NCI-H2196 (cell line): ENCODE measurements around the gene NEK1.
"Not testable (repeated sequence)": the region's sequence is repeated elsewhere in the genome, so short reads cannot be mapped to it uniquely, and the experiment has no call there.

Source experiments
- DNase-seq: peaks from one replicate; lab custom pipeline; 2025; ENCODE audit not compliant: unreplicated experiment; lab: John Stamatoyannopoulos, UW

The NEK1 gene

GRCh38 chr4:169628579-169628978 is 16.2 kb upstream of the NEK1 start:
- DNase-seq: no peak

- no peak for DNase-seq
Observed at GRCh38 chr4:169627307-169627706, 14.9 kb upstream of the NEK1 start.

- DNase-seq: no peak
Observed at GRCh38 chr4:169626331-169627282, 14.2 kb upstream of the NEK1 start.

- DNase-seq: no peak
Observed at GRCh38 chr4:169625886-169626285, 13.5 kb upstream of the NEK1 start.

DNA sequence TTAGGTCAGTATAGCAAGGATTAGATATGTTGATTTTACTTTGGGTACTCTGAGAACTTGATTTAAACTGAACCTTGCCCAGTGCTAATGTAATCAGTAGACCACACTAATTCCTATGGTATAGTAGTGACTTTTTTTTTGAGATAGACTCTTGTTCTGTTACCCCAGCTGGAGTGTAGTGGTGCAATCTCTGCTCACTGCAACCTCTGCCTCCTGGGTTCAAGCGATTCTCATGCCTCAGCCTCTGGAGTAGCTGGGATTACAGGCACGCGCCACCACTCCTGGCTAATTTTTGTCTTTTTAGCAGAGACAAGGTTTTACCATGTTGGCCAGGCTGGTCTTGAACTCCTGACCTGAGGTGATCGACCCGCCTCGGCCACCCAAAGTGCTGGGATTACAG is 11.6 kb upstream of the NEK1 start:
- not testable (repeated sequence) for DNase-seq

- DNase-seq: no peak
Observed at GRCh38 chr4:169622566-169622965, 10.2 kb upstream of the NEK1 start.

DNA sequence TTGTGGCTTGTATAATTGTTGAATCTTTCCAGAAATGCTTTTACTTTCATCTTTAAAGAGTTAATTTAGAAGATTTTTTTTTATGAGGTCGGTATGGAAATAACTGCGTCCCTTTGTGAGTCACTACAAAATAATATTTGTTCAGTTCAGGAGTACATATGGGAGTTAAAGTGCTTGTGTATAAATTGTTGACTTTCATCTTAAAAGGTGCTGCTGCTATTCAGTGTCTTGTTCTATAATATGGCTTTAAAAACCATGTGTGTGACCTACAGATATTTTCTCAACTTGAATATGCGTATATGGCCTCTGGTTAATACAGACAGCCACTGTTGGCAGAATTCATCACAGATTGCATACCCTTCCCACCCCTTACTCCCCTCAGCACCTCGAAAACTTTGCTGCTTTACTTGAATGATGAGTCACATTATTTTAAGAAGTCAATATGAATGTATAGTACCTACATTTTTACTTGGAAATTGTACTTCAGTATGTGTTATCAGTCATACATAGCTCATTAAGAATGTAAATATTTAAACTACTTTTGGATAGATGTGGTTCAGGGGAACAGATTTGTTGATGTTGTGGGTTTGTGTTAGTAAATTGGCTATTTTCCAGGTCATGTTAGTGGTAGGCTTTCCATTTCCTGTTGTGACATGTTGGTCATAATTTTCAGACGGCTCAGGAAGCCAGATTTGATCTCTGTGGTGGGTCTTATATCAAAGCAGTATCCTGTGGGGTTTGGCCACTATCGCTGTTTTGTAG is 9.5 kb upstream of the NEK1 start:
- peak; percentile 7 for DNase-seq

GRCh38 chr4:169620880-169621248 is 8.5 kb upstream of the NEK1 start:
- no peak for DNase-seq

DNA sequence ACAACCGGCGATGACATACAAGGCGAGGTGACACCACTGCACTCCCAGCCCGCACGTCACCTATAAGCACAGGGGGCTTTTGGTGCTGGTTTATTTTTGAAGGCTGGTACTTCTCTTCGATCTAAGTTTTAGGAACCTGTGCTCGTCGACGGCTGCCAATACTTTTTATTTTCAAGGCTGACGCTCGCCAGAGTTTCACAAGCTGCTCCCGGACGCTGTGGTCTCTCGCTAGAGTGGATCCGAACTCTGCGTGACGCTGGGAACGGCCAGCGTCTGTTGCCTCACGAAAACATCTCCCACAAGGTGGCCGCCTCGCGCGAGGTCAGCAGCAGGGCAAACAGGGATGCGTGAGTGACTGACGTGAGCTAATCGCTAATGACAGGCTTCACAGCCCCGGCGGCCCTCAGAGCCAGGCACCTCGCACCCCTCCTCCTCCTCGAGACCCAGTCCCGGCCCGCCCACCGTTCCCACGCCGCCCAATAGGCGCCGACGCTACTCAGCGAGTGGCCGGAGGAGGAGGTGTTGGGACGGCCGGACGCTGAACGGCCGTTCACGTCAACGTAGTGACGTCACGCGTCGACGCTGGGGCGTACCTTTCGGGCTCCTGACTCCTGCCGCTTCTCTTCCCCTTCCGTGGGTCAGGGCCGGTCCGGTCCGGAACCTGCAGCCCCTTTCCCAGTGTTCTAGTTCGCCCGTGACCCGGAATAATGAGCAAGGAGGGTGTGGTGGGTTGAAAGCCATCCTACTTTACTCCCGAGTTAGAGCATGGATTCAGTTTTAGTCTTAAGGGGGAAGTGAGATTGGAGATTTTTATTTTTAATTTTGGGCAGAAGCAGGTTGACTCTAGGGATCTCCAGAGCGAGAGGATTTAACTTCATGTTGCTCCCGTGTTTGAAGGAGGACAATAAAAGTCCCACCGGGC is 7.8 kb upstream of the NEK1 start, which contains the start of gene CLCN3:
Gene CLCN3, plus strand, starts transcription at position 621 of the 922 bp plus-strand sequence. CDS start 15,351 bp downstream, outside the sequence.
- peak; percentile 91 for DNase-seq

DNA sequence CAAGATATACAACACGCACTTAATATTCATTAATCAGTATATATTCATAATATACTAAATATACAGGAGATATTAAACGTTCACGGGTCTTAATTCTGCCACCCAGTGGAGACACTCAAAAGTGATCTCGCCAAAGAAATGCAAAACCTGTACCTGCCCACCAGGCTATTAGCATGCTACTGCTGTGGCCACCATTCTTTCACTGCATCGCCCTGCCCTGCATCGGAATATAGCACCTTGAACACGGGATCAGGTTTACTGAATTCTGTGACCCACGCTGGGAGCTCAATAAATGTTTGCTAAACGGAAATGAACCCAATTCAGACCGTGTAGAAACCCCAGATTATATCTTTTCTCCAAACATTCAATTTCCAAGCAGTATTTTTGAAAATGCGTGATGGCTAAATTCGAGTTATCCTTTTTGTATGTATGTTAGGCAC is 7.2 kb upstream of the NEK1 start:
- DNase-seq: peak; percentile 17

- DNase-seq: no peak
Observed at GRCh38 chr4:169618986-169619385, 6.6 kb upstream of the NEK1 start.

DNA sequence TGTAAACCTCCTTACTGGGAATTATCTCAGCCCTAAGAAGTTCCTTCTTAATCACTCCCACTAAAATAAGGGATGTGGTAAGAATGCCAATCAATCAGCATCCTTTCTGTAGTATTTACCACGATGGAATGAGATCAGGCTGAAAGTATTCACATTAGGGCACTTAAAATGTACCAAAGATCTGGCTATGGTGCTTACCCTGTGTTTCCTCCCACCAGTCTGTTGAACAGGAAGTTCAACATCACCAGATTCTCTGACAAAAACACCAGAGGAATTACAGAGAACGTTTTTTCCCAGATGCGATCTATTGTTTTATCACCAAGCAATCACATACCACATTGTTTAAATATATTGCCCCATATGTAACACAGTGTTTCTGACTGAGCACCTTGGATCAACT is 5.9 kb upstream of the NEK1 start:
- DNase-seq: no peak

- DNase-seq: no peak
Observed at GRCh38 chr4:169617306-169617705, 4.9 kb upstream of the NEK1 start.

- DNase-seq: no peak
Observed at GRCh38 chr4:169616846-169617245, 4.5 kb upstream of the NEK1 start.

DNA sequence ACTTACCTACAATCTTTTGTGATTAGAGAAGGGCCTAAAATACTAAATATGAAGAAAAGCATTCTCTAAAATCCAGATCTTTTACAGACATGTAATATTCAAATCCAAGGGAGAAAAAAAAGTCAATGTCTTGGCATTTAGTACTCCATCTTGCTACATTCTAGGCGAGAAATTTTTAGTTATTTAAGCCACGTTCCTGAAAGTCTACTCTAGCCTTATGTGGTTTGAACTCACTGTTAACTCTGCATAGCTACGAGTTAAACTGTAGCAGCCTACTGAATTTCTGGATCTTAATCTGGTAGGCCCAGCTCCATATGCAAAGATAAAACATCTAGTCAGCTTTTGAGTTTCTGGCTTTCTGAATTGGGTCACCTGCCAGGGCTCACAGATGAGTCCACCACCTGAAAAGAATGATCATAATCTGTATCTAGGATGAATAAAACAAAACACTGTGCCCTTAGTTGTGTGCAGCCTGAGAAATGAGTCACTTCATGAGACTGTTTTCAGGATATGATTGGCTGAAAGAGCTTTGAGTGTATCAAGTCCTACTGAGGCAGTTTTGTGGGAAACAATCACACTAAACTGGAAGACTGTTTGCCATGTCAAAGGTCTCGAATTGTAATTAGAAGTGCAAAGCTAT is 3.2 kb upstream of the NEK1 start:
- no peak for DNase-seq

DNA sequence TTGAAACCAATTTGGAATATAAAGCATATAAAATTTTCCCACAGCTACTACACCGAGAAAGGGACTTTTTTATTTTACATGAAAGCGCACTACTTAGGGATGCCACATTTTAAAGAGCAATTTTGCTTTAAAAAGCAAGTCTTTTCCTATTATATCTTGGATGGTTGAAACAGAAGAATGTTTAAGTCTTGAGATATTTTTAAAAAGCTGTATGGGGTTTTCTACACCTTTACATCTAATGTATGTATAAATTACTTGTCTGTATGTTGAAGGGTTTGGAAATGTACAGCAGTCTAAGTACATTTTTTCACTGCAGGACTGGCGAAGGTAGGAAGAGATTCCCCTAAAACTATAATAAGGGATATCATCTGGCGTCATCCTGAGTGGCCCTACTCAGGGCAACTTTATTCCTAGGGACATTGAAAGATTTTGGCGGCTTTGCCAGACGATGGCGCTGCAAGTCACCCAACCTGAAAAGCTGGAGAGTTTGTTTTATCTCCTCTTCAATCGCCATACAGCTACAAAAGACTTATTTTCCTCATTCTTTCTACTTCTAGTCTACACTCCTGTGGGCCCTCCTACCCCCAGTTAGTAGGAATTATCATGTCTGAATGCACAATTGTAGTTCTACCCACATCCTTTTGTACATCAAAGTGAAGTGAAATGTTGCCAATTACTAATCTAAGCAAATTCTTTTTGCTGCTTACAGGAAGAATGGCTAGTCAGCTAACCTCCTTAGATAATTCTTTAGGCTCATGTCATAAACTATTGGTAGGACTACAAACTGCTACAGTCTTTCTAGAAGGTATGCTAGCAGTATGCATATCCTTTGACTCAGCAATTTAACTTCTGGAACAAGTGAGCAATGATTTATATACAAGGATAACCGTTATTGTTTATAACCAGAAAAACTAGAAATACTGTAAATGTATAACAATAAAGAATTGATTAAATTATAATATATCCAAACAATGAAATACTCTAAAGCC is 782 bp upstream of the NEK1 start:
- peak; percentile 62 for DNase-seq

GRCh38 chr4:169611157-169611556 is 1.2 kb downstream of the NEK1 start:
- no peak for DNase-seq

GRCh38 chr4:169604903-169605331 is 7.5 kb downstream of the NEK1 start:
- no peak for DNase-seq
